HEK293 (cell line): ENCODE results near the gene ZNF408.

Source experiments
- CTCF ChIA-PET: fragments of 350-600 bp; formaldehyde crosslinking; extraction: SDS; loops from one replicate; lab custom pipeline; 2021; ENCODE audit warnings: antibody characterized with exemption; lab: Yijun Ruan, JAX
- POLR2A ChIA-PET: fragments of 300-600 bp; formaldehyde crosslinking; extraction: SDS; loops from one replicate; lab custom pipeline; 2020; ENCODE audit warnings: antibody characterized with exemption, inconsistent platforms; lab: Yijun Ruan, JAX
- H3K27ac ChIP-seq: fragments of 200-500 bp; sonication (Bioruptor generic); 2 replicates; pipeline ENCODE4 v1.5.1; 2014; ENCODE audit warnings: low read depth, low read length, control low read depth, inconsistent platforms; ENCODE audit errors: extremely low read depth
- H3K36me3 ChIP-seq, 2 experiments: fragments of 200-500 bp in 1 of 2; sonication (Bioruptor generic) in 1 of 2; 1 replicate in 1 of 2; 2 replicates in 1 of 2; pipeline ENCODE4 v1.5.1; 2014 to 2017; ENCODE audit warnings: inconsistent platforms in 2 of 2, low read length in 2 of 2; ENCODE audit not compliant: control insufficient read depth in 2 of 2, insufficient read depth in 1 of 2
- H3K4me1 ChIP-seq: fragments of 200-500 bp; sonication (Bioruptor generic); 2 replicates; pipeline ENCODE4 v1.5.1; 2014; ENCODE audit warnings: mild to moderate bottlenecking, low read length, inconsistent platforms; ENCODE audit not compliant: control insufficient read depth, insufficient read depth
- H3K4me3 ChIP-seq: 2 replicates; pipeline ENCODE4 v1.5.1; 2011; ENCODE audit warnings: low read depth, mild to moderate bottlenecking, control low read depth, low read length, moderate library complexity
- H3K9me3 ChIP-seq: fragments of 200-500 bp; sonication (Bioruptor generic); 2 replicates; pipeline ENCODE4 v1.5.1; 2014; ENCODE audit warnings: low read depth, low read length, inconsistent platforms; ENCODE audit not compliant: control insufficient read depth, insufficient read depth
- FEZF1 ChIP-seq: fragments of 450-650 bp; formaldehyde crosslinking; IDR thresholded peaks from 2 replicates; pipeline ENCODE4 v1.5.1; 2016; ENCODE audit warnings: missing biosample characterization, missing genetic modification characterization
- IKZF3 ChIP-seq: fragments of 450-650 bp; IDR thresholded peaks from 2 replicates; pipeline ENCODE4 v1.5.0; 2018; ENCODE audit warnings: missing biosample characterization, mild to moderate bottlenecking, missing genetic modification characterization, moderate library complexity
- OSR2 ChIP-seq: fragments of 450-650 bp; formaldehyde crosslinking; IDR thresholded peaks from 2 replicates; pipeline ENCODE4 v1.5.1; 2016; ENCODE audit warnings: missing biosample characterization, missing genetic modification characterization
- PRDM4 ChIP-seq: fragments of 450-650 bp; formaldehyde crosslinking; IDR thresholded peaks from 2 replicates; pipeline ENCODE4 v1.5.1; 2017; ENCODE audit warnings: missing biosample characterization, missing genetic modification characterization
- TSHZ1 ChIP-seq: fragments of 450-650 bp; formaldehyde crosslinking; IDR thresholded peaks from 2 replicates; pipeline ENCODE4 v1.5.1; 2016; ENCODE audit warnings: missing biosample characterization, missing genetic modification characterization, borderline replicate concordance
- ZBTB17 ChIP-seq: fragments of 450-650 bp; formaldehyde crosslinking; IDR thresholded peaks from 2 replicates; pipeline ENCODE4 v1.5.1; 2016; ENCODE audit warnings: missing biosample characterization, missing genetic modification characterization
- ZBTB26 ChIP-seq: fragments of 450-650 bp; formaldehyde crosslinking; optimal IDR thresholded peaks from 2 replicates; pipeline ENCODE3; 2016; ENCODE audit warnings: missing biosample characterization, mild to moderate bottlenecking, missing genetic modification characterization
- ZFP3 ChIP-seq: fragments of 450-650 bp; formaldehyde crosslinking; IDR thresholded peaks from 2 replicates; pipeline ENCODE4 v1.5.1; 2016; ENCODE audit warnings: low read depth, missing biosample characterization, missing genetic modification characterization
- ZNF121 ChIP-seq: fragments of 450-650 bp; formaldehyde crosslinking; IDR thresholded peaks from 2 replicates; pipeline ENCODE4 v1.5.1; 2016; ENCODE audit warnings: missing biosample characterization, missing genetic modification characterization
- ZNF26 ChIP-seq: fragments of 450-650 bp; formaldehyde crosslinking; IDR thresholded peaks from 2 replicates; pipeline ENCODE4 v1.5.1; 2016; ENCODE audit warnings: missing biosample characterization, missing genetic modification characterization
- ZNF274 ChIP-seq, 2 experiments: fragments of 200-500 bp in 1 of 2; fragments of 450-650 bp in 1 of 2; sonication (Bioruptor generic) in 1 of 2; formaldehyde crosslinking in 1 of 2; IDR thresholded peaks; 2 replicates each; pipeline versions ENCODE4 v1.5.1 to v1.6.1; 2014 to 2016; ENCODE audit warnings: borderline replicate concordance in 1 of 2, inconsistent platforms in 1 of 2, low read length in 1 of 2, missing biosample characterization in 1 of 2, missing genetic modification characterization in 1 of 2
- ZNF426 ChIP-seq: fragments of 450-650 bp; formaldehyde crosslinking; IDR thresholded peaks from 2 replicates; pipeline ENCODE4 v1.5.1; 2017; ENCODE audit warnings: missing biosample characterization, missing genetic modification characterization, mild to moderate bottlenecking, inconsistent platforms, moderate library complexity
- ZNF521 ChIP-seq: fragments of 450-650 bp; formaldehyde crosslinking; IDR thresholded peaks from 2 replicates; pipeline ENCODE4 v1.5.1; 2017; ENCODE audit warnings: missing biosample characterization, mild to moderate bottlenecking, missing genetic modification characterization
- ZNF544 ChIP-seq: fragments of 450-650 bp; formaldehyde crosslinking; IDR thresholded peaks from 2 replicates; pipeline ENCODE4 v1.5.0; 2017; ENCODE audit warnings: missing biosample characterization, missing genetic modification characterization
- ZNF624 ChIP-seq: fragments of 450-650 bp; formaldehyde crosslinking; IDR thresholded peaks from 2 replicates; pipeline ENCODE4 v1.5.1; 2017; ENCODE audit warnings: missing biosample characterization, missing genetic modification characterization
- ZNF645 ChIP-seq: fragments of 450-650 bp; formaldehyde crosslinking; IDR thresholded peaks from 2 replicates; pipeline ENCODE4; 2016; ENCODE audit warnings: missing biosample characterization, missing genetic modification characterization
- ZNF837 ChIP-seq: fragments of 450-650 bp; formaldehyde crosslinking; IDR thresholded peaks from 2 replicates; pipeline ENCODE4 v1.5.1; 2016; ENCODE audit warnings: missing biosample characterization, missing genetic modification characterization

Gene ZNF408

GRCh38 chr11:46723359-46723680 is 22.5 kb downstream of the ZNF408 start (continued):
- no peak for TF ChIP-seq ZFP3 (tag by site-specific recombination)
- no peak for TF ChIP-seq ZNF274 (IDR thresholded peaks at IDR 0.05; ENCODE audit: low read length)
- no peak for TF ChIP-seq ZNF274 (tag by site-specific recombination; IDR thresholded peaks at IDR 0.05; ENCODE audit: borderline replicate concordance)
- TF ChIP-seq ZNF521 (tag by site-specific recombination): no peak

- Histone ChIP-seq H3K36me3 (no peaks in the 10 kb centered on the region), H3K4me3 (no peak overlapping the region), H3K27ac (no peak overlapping the region), H3K4me1 (no peaks in the 10 kb centered on the region), H3K9me3 (no peaks in the 10 kb centered on the region)
- ChIA-PET CTCF (no interaction called here), POLR2A (no interaction called here)
- no peak for TF ChIP-seq ZNF645 (tag by site-specific recombination)
- TF ChIP-seq ZNF426 (tag by site-specific recombination): no peak
- TF ChIP-seq ZNF624 (tag by site-specific recombination): no peak
- no peak for TF ChIP-seq ZNF544
- TF ChIP-seq TSHZ1 (tag by site-specific recombination): no peak
- no peak for TF ChIP-seq ZNF121 (tag by site-specific recombination)
- TF ChIP-seq ZBTB26: no peak
Observed at GRCh38 chr11:46724088-46724487, 23.3 kb downstream of the ZNF408 start.

GRCh38 chr11:46725338-46726205 is 24.7 kb downstream of the ZNF408 start:
- ChIA-PET POLR2A (interaction anchor here (0.7 kb wide), 1 partner anchor 17 kb away, joined by 3 read pairs; no protein-coding TSS in a partner anchor), CTCF (interaction anchor here (0.6 to 0.7 kb wide), 2 partner anchors 592 to 882 kb away, joined by 3 to 4 read pairs; no protein-coding TSS in a partner anchor)
- H3K27ac ChIP-seq: no peak overlapping the region

More at GRCh38 chr11:46725338-46726205, 24.7 kb downstream of the ZNF408 start:
- no peaks in the 10 kb centered on the region for H3K36me3 ChIP-seq
- TF ChIP-seq OSR2 (tag by site-specific recombination) (peak; percentile 86), IKZF3 (0 out of 2 replicates have a peak, but pooled peaks have one; percentile 19), ZNF837 (no peak), FEZF1 (tag by site-specific recombination) (peak; percentile 45; the same call in 1 of the 2 replicates), ZBTB17 (peak; percentile 73), ZNF26 (tag by site-specific recombination) (no peak), PRDM4 (tag by site-specific recombination) (no peak)
- TF ChIP-seq, all 188 proteins: peak for 4
- Histone ChIP-seq H3K4me1 (no peaks in the 10 kb centered on the region), H3K9me3 (no peaks in the 10 kb centered on the region), H3K4me3 (no peak overlapping the region)
